Epithelial cell of esophagus (primary cell): ENCODE results near the gene PDGFC.

Experiments used
- DNase-seq: peaks from one replicate; pipeline ENCODE4 v3.0.0; 2010; ENCODE audit warnings: low read depth
- H3K4me3 ChIP-seq: 2 replicates; pipeline ENCODE4 v1.5.1; 2011; ENCODE audit warnings: mild to moderate bottlenecking, low read length, control low read depth
- CTCF ChIP-seq: IDR thresholded peaks from 2 replicates; pipeline ENCODE4 v1.5.1; 2011; ENCODE audit warnings: low read depth, mild to moderate bottlenecking, low read length, control low read depth, inconsistent platforms; ENCODE audit not compliant: insufficient read depth; ENCODE audit errors: missing control alignments

PDGFC gene

GRCh38 chr4:156975686-156976085 is 4.1 kb upstream of the PDGFC start:
- no peak for TF ChIP-seq CTCF
- no peak for DNase-seq
- H3K4me3 ChIP-seq: no peak overlapping the region

GRCh38 chr4:156974264-156974663 is 2.7 kb upstream of the PDGFC start:
- DNase-seq: no peak
- TF ChIP-seq CTCF: no peak
- H3K4me3 ChIP-seq: no peak overlapping the region

- DNase-seq: peak; percentile 25
- peak overlapping the region; percentile 87 for H3K4me3 ChIP-seq
- no peak for TF ChIP-seq CTCF
These were observed 898 bp upstream of the PDGFC start for GRCh38 chr4:156972379-156973015.

GRCh38 chr4:156971165-156971675 is 379 bp downstream of the PDGFC start:
- peak overlapping the region; percentile 87 for H3K4me3 ChIP-seq
- DNase-seq: no peak

GRCh38 chr4:156970501-156971164 is 966 bp downstream of the PDGFC start:
- peak overlapping the region; percentile 87 for H3K4me3 ChIP-seq
- TF ChIP-seq CTCF: peak; percentile 71
- peak; percentile 80 for DNase-seq

More at GRCh38 chr4:156971165-156971675, 379 bp downstream of the PDGFC start:
- TF ChIP-seq CTCF: no peak

- TF ChIP-seq CTCF: no peak
- DNase-seq: no peak
- H3K4me3 ChIP-seq: peak overlapping the region; percentile 87
These were observed 1.7 kb downstream of the PDGFC start for GRCh38 chr4:156969911-156970310.

- TF ChIP-seq CTCF: no peak
- no peak for DNase-seq
- peak overlapping the region; percentile 87 for H3K4me3 ChIP-seq
These were observed 2.5 kb downstream of the PDGFC start for GRCh38 chr4:156969101-156969500.
